PFSK-1 (cell line): Measurements from ENCODE around the gene IRF4.

Source experiments
- FOXP2 ChIP-seq: optimal IDR thresholded peaks from 2 replicates; pipeline ENCODE3; 2011; ENCODE audit warnings: borderline replicate concordance, control low read depth, inconsistent platforms; ENCODE audit not compliant: insufficient read depth; ENCODE audit errors: extremely low read length, extremely low read depth
- POLR2AphosphoS5 ChIP-seq: IDR thresholded peaks from 2 replicates; pipeline ENCODE4 v1.6.1; 2012; ENCODE audit warnings: low read depth, mild to moderate bottlenecking, control low read depth, low read length, moderate library complexity
- SIN3A ChIP-seq: IDR thresholded peaks from 2 replicates; pipeline ENCODE4 v1.6.1; 2012; ENCODE audit warnings: mild to moderate bottlenecking, low read length, moderate library complexity, borderline replicate concordance; ENCODE audit not compliant: insufficient read depth
- TAF1 ChIP-seq: IDR thresholded peaks from 2 replicates; pipeline ENCODE4 v1.6.1; 2012; ENCODE audit warnings: low read length, control low read depth, borderline replicate concordance; ENCODE audit not compliant: insufficient read depth
- TF ChIP-seq, protein P1 (sequence below), 2 experiments: IDR thresholded peaks; 2 replicates each; pipeline versions ENCODE4 v1.6.1 to v1.8.0; 2011 to 2012; ENCODE audit warnings: low read depth in 2 of 2, low read length in 2 of 2, control low read depth in 1 of 2, inconsistent platforms in 1 of 2, mild to moderate bottlenecking in 1 of 2, moderate library complexity in 1 of 2; ENCODE audit not compliant: insufficient read depth in 1 of 2

The IRF4 gene

DNA sequence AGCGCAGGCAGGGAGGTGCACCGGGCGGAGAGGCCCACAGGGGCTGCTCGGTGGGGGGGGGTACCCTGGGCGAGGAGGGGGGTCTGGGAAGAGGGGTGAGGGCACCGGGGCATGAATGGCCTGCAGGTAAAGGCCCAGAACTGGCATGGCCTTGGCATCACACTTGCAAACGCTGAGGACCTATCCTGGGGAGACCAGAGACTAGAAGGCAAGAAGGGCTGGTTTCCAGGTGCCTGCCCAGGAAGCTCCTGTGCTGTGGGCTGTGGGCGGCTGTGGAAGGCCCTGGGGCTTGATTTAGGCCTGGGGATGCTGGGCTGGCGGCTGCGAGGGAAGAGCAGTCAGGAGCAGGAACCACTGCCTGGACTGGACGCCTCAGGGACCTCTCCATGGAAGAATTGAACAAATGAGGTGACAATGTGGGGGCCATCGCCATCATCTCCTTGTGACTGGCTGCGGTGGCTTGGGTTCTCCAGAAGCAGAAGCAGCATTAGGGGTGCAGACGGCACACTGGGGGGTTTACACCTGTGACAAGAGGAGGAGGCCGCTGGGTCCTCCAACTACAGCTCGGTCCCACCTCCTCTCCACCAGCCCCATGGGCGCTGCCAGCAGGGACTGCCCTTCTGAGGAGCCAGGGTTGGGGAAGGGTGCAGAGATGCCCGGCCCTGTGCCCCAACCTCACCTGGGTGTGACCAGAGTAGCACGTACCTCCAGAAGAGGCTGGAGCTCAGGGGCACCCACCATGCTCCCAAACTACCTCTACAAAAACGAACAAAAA, 32.1 kb upstream of the IRF4 start:
- TF ChIP-seq TAF1 (no peak), FOXP2 (no peak), SIN3A (no peak), POLR2AphosphoS5 (no peak)
- TF ChIP-seq, protein P1, sequence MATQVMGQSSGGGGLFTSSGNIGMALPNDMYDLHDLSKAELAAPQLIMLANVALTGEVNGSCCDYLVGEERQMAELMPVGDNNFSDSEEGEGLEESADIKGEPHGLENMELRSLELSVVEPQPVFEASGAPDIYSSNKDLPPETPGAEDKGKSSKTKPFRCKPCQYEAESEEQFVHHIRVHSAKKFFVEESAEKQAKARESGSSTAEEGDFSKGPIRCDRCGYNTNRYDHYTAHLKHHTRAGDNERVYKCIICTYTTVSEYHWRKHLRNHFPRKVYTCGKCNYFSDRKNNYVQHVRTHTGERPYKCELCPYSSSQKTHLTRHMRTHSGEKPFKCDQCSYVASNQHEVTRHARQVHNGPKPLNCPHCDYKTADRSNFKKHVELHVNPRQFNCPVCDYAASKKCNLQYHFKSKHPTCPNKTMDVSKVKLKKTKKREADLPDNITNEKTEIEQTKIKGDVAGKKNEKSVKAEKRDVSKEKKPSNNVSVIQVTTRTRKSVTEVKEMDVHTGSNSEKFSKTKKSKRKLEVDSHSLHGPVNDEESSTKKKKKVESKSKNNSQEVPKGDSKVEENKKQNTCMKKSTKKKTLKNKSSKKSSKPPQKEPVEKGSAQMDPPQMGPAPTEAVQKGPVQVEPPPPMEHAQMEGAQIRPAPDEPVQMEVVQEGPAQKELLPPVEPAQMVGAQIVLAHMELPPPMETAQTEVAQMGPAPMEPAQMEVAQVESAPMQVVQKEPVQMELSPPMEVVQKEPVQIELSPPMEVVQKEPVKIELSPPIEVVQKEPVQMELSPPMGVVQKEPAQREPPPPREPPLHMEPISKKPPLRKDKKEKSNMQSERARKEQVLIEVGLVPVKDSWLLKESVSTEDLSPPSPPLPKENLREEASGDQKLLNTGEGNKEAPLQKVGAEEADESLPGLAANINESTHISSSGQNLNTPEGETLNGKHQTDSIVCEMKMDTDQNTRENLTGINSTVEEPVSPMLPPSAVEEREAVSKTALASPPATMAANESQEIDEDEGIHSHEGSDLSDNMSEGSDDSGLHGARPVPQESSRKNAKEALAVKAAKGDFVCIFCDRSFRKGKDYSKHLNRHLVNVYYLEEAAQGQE (IDR thresholded peaks at IDR 0.05; ENCODE audit: insufficient read depth in 1 of 2, low read depth in 2 of 2, low read length in 2 of 2) = no peak

DNA sequence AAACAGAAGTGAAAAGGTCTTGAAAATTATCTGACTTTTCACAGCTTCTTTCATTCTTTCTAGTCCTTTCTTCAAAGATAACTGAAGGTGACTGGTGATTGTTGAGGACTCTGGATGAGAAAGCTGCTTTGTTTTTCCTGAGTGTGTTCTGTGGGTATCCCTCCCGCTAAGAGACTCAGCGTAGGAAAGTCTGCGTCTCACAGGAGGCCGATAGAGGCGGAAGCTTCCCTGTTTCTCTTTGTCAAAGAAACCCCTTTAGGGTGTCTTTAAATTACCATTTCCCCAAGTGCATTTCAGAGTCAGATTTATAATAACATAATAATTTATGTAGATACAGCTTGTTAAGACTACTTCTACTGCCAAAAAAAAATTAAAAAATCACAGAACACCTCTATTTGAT, 31.2 kb upstream of the IRF4 start:
- TF ChIP-seq TAF1 (no peak), SIN3A (no peak), POLR2AphosphoS5 (no peak), FOXP2 (no peak)

DNA sequence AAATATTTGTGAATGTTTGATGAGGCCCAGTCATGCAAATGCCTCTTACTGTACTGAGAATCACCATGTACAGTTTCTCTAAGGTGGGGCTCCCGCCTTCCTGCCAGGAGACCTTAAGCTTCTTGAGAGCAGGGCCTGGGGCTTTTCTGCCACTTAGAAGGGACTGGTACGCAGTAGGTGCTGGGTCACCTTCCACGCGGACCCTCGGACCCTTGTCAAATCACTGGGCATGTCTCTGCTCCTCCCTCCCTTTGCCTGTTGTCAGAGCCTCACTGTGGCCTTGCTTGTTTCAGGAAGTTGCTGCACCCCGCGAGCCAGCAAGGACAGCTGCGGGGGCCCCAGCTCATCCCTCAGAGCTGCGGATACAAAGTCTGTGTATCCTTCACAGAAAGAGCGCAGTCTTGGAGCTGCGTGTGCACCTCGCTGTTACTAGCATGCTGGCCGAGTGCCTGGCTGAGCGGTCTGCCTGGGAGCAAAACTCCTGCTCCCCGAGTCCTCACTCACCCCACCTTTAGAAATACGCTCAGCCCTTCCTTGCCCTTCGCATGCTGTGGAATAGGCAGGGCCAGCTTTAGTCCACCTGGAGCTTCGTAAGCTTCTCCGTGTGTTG, 30.7 kb upstream of the IRF4 start:
- TF ChIP-seq FOXP2 (no peak), TAF1 (no peak), SIN3A (no peak), POLR2AphosphoS5 (no peak)
- TF ChIP-seq, protein P1 (IDR thresholded peaks at IDR 0.05; ENCODE audit: insufficient read depth in 1 of 2, low read depth in 2 of 2, low read length in 2 of 2) = no peak

DNA sequence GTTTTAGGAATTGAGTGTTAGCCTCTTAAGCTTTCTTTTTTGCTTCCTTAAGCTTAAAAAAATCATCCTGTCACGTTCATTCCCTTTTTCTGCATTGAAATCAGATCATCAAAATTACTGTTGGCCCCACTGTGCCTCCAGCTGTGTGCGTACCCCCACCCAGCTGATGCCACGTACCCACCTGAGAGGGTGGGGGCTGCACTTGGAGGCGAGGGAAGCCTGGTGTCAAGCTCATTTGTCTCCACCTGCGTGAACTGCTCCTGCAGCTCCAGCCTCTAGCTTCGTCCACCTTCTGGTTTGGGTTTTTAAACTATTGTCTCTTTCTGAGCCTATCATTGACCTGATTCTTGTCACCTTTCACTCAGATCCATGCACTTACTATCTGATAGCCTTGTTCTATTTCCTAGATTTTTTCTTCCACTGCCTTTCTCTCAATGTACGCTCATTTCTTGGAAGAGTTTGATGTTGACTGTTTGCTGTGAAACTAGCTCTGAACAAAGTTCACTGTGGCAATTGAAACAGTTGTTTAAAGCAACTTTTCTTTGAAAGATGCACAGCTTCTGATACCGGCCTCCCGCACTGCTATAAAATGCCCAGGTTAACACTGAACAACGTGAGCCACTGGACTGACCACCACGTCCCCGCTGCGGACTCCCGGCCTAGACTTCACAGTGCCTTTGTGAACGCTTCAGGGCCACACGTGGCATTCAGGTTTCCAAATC, 30.0 kb upstream of the IRF4 start:
- TF ChIP-seq POLR2AphosphoS5 = no peak

DNA sequence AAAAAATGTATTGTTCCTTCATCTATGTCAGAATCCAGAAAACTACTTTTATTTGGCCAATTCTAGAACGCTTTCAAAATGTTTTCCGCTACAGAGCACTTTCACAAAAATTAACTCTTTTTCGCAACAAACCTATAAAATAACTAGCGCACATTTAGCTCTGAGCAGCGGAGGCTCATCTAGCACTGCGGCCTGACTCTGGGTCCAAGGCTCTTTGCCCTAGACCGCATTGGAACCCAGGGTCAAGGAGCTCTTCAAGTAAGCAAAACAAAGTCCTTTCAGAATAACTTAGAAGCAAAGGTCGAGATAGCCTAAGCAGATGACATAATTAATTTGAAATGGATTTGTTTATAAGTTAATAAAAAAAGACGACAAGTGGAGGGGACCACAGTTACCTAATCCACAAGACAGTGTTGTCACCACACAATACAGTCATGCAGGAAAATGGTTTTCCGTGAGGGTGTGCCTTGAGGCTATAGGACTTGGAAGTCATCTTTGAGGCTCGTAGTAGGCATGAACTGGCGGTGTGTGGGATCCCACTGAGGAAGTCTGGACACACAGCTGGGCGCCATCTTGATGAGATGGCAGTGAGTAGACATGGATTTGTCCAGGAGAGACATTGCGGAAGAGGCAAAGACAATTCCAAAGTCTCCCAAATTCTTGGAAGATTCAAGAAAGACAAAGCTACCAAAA, 29.2 kb upstream of the IRF4 start:
- no peak for TF ChIP-seq SIN3A
- no peak for TF ChIP-seq FOXP2
- TF ChIP-seq, protein P1 (IDR thresholded peaks at IDR 0.05; ENCODE audit: insufficient read depth in 1 of 2, low read depth in 2 of 2, low read length in 2 of 2) = no peak
- TF ChIP-seq TAF1 = no peak
- TF ChIP-seq POLR2AphosphoS5 = no peak

DNA sequence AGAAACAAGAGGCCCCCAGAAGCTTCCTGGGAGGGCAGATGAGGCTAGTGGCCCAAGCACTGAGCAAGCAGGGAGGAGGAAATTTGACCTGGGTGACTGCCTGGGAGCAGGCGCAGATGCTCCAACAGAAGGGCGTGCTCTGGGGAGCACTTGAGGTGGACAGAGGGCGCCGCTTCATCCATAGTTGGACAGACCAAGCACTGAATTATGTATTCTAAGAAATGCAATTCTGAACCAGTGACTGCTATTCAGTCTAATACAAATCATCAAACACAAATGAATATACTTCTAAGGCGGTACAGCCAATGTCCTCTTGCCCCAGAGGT, 28.7 kb upstream of the IRF4 start:
- TF ChIP-seq TAF1 = no peak
- TF ChIP-seq POLR2AphosphoS5 = no peak
- no peak for TF ChIP-seq FOXP2
- TF ChIP-seq SIN3A = no peak
- TF ChIP-seq, protein P1 (IDR thresholded peaks at IDR 0.05; ENCODE audit: insufficient read depth in 1 of 2, low read depth in 2 of 2, low read length in 2 of 2) = no peak
